Smooth muscle cell (in vitro differentiated cells): ENCODE measurements around the gene CTTNBP2NL. TPM values are rescaled to one million over a fixed set of nuclear protein-coding genes. Genes with fewer than 3 reads are reported as not detected.
"Not testable (repeated sequence)": the region's sequence is repeated elsewhere in the genome, so short reads cannot be mapped to it uniquely, and the experiment has no call there.

Source experiments
- DNase-seq: peaks from one replicate; lab custom pipeline; 2025; ENCODE audit not compliant: unreplicated experiment; lab: John Stamatoyannopoulos, UW
- H2AFZ ChIP-seq: fragments of 200-600 bp; sonication (generic); 2 replicates; pipeline ENCODE4 v1.6.0; 2016; ENCODE audit warnings: antibody characterized with exemption, low read depth, mild to moderate bottlenecking
- H3F3A ChIP-seq: fragments of 200-600 bp; sonication (generic); 2 replicates; pipeline ENCODE4 v1.6.0; 2017; ENCODE audit warnings: antibody characterized with exemption, low read depth
- H3K27ac ChIP-seq: fragments of 200-600 bp; sonication (generic); 2 replicates; pipeline ENCODE4 v1.5.1; 2016; ENCODE audit warnings: low read depth, mild to moderate bottlenecking
- H3K27me3 ChIP-seq: fragments of 200-600 bp; sonication (generic); 2 replicates; pipeline ENCODE4 v1.6.1; 2016; ENCODE audit warnings: low read depth, mild to moderate bottlenecking
- H3K36me3 ChIP-seq: fragments of 200-600 bp; sonication (generic); 2 replicates; pipeline ENCODE4 v1.5.1; 2016; ENCODE audit warnings: low read depth
- H3K4me1 ChIP-seq: fragments of 200-600 bp; sonication (generic); 2 replicates; pipeline ENCODE4 v1.5.1; 2016; ENCODE audit warnings: low read depth
- H3K4me2 ChIP-seq: fragments of 200-600 bp; sonication (generic); 2 replicates; pipeline ENCODE4 v1.6.0; 2016; ENCODE audit warnings: mild to moderate bottlenecking
- H3K4me3 ChIP-seq: fragments of 200-600 bp; sonication (generic); 2 replicates; pipeline ENCODE4 v1.5.1; 2016; ENCODE audit warnings: mild to moderate bottlenecking
- H3K79me2 ChIP-seq: fragments of 200-600 bp; sonication (generic); 2 replicates; pipeline ENCODE4 v1.6.0; 2016; ENCODE audit warnings: low read depth, mild to moderate bottlenecking
- H3K9ac ChIP-seq: fragments of 200-600 bp; sonication (generic); 2 replicates; pipeline ENCODE4 v1.6.0; 2016; ENCODE audit warnings: low read depth
- H3K9me3 ChIP-seq: fragments of 200-600 bp; sonication (generic); replicated peaks from 2 replicates; pipeline ENCODE4 v1.5.1; 2016; ENCODE audit warnings: low read depth
- H4K20me1 ChIP-seq: fragments of 200-600 bp; sonication (generic); 2 replicates; pipeline ENCODE4 v1.6.0; 2016; ENCODE audit warnings: low read depth
- WGBS: methylation state at CpG from one replicate; pipeline ENCODE4 v1.1.7; 2016; ENCODE audit warnings: low lambda C conversion rate; 5-methylcytosine and 5-hydroxymethylcytosine counted together
- polyA plus RNA-seq: library from polyadenylated mRNA; unstranded; fragments of >200 nt; fragmentation: Nextera tagmentation; extraction: Ambion mirVana; gene quantifications from 2 replicates; pipeline ENCODE4 v1.2.1, GENCODE V29; 2016
- total RNA-seq: library from RNA; depleted of rRNA; stranded (reverse); fragments of >200 nt; gene quantifications from 2 replicates; pipeline ENCODE4 v1.2.3, GENCODE V29; 2014
- TF ChIP-seq, protein P1 (sequence below): fragments of 200-600 bp; sonication (generic); IDR thresholded peaks from 2 replicates; pipeline ENCODE4 v1.5.1; 2017; ENCODE audit warnings: borderline replicate concordance, mild to moderate bottlenecking, antibody characterized with exemption; ENCODE audit not compliant: insufficient read depth, poor library complexity, severe bottlenecking

CTTNBP2NL gene
- total and polyA plus RNA-seq, 2 experiments from 2014 or later = 10.4 to 19.7 TPM

DNA sequence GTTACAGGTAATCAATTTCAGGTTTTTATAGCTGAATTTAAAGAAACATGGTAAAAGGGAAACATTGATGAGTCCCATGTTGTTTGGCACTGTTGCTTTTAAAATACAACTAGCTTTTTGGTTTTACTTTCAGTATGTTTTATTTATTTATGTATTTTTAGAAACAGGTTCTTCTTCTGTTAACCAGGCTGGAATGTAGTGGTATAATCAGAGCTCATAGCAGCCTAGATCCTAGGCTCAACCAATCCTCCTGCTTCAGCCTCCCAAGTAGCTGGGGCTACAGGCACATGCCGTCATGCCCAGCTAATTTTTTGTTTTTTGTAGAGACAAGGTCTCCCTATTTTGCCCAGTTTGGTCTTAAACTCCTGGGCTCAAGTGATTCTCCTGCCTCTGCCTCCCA, 50.4 kb downstream of the CTTNBP2NL start:
- Histone ChIP-seq H3K9ac (peak overlapping the region; percentile 69), H2AFZ (no peak overlapping the region), H3K9me3 (no peaks in the 10 kb centered on the region), H3K4me3 (no peak overlapping the region), H3K4me1 (peaks cover 27% of the 10 kb centered on the region), H3K27ac (peak overlapping the region; percentile 97), H4K20me1 (peaks cover 58% of the 10 kb centered on the region), H3K27me3 (no peaks in the 10 kb centered on the region), H3K79me2 (peaks cover 27% of the 10 kb centered on the region), H3K36me3 (peaks cover 4% of the 10 kb centered on the region), H3K4me2 (peak overlapping the region; percentile 76), H3F3A (peaks cover 18% of the 10 kb centered on the region)
- WGBS = 74% methylated on average over 1 of the region's 1 CpG
- TF ChIP-seq, protein P1, sequence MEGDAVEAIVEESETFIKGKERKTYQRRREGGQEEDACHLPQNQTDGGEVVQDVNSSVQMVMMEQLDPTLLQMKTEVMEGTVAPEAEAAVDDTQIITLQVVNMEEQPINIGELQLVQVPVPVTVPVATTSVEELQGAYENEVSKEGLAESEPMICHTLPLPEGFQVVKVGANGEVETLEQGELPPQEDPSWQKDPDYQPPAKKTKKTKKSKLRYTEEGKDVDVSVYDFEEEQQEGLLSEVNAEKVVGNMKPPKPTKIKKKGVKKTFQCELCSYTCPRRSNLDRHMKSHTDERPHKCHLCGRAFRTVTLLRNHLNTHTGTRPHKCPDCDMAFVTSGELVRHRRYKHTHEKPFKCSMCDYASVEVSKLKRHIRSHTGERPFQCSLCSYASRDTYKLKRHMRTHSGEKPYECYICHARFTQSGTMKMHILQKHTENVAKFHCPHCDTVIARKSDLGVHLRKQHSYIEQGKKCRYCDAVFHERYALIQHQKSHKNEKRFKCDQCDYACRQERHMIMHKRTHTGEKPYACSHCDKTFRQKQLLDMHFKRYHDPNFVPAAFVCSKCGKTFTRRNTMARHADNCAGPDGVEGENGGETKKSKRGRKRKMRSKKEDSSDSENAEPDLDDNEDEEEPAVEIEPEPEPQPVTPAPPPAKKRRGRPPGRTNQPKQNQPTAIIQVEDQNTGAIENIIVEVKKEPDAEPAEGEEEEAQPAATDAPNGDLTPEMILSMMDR = no peak
- DNase-seq = no peak

DNA sequence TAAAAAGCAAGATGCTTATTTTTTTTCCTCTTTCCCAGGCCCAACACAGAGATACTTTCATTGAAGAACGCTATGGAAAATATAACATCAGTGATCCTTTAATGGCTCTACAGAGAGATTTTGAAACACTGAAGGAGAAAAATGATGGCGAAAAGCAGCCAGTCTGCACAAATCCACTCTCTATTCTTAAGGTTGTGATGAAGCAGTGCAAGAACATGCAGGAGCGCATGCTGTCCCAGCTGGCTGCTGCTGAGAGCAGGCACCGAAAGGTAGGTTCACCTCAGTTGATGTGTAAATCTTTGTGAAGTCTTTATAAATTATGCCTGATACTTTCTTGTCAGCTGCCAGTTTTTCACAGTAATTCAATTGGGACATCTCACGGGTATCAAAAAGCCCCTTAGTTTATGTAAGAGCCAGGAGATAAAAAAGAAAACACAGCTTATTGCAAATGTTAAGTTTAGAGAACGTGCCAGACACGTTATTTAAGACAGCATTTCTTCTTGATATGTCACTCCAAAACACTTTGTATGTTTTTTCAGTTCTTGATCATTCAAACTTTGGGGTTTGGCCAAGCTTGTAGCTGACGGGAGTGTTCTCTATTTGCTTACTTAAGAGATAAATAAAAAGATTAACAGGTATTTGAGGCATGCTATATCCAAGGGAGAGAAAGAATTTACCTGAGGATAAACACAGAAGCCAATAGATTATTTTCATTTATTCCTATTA, 53.1 kb downstream of the CTTNBP2NL start:
- no peak overlapping the region for H3K9ac ChIP-seq
- no peak for DNase-seq
- peaks cover 73% of the 10 kb centered on the region for H4K20me1 ChIP-seq
- TF ChIP-seq, protein P1 = no peak
- H2AFZ ChIP-seq = no peak overlapping the region
- H3K36me3 ChIP-seq = peaks cover 4% of the 10 kb centered on the region
- H3K4me3 ChIP-seq = no peak overlapping the region
- H3K79me2 ChIP-seq = peaks cover 10% of the 10 kb centered on the region
- peaks cover 22% of the 10 kb centered on the region for H3K4me1 ChIP-seq
- no peak overlapping the region for H3K27ac ChIP-seq
- H3K9me3 ChIP-seq = no peaks in the 10 kb centered on the region
- no peak overlapping the region for H3K4me2 ChIP-seq
- WGBS = 91% methylated on average over 8 of the region's 8 CpGs
- no peaks in the 10 kb centered on the region for H3K27me3 ChIP-seq
- H3F3A ChIP-seq = peaks cover 14% of the 10 kb centered on the region

DNA sequence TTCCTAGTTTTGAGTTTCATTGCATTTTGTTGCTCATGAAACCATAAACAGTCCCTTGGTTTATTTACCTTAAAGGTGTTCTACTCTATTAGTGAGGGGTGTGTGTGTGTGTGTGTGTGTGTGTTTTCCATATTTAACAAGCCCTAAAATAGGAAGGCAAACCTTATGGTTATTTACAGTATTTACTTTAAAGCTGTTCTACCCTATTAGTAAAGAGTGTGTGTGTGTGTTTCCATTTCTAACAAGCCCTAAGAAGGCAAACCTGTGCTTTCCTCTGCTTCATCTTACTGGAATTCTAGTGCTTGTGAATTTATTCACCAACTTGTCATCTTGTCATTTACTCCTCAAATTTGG, 53.6 kb downstream of the CTTNBP2NL start:
- DNase-seq = no peak
- H3F3A ChIP-seq = peaks cover 13% of the 10 kb centered on the region
- H3K79me2 ChIP-seq = peaks cover 10% of the 10 kb centered on the region
- no peaks in the 10 kb centered on the region for H3K27me3 ChIP-seq
- no peak overlapping the region for H3K9ac ChIP-seq
- no peak overlapping the region for H3K27ac ChIP-seq
- no peak overlapping the region for H3K4me2 ChIP-seq
- no peak overlapping the region for H2AFZ ChIP-seq
- peaks cover 4% of the 10 kb centered on the region for H3K36me3 ChIP-seq
- TF ChIP-seq, protein P1 = no peak
- H3K9me3 ChIP-seq = no peaks in the 10 kb centered on the region
- H4K20me1 ChIP-seq = peaks cover 71% of the 10 kb centered on the region
- no peak overlapping the region for H3K4me3 ChIP-seq
- peaks cover 18% of the 10 kb centered on the region for H3K4me1 ChIP-seq

DNA sequence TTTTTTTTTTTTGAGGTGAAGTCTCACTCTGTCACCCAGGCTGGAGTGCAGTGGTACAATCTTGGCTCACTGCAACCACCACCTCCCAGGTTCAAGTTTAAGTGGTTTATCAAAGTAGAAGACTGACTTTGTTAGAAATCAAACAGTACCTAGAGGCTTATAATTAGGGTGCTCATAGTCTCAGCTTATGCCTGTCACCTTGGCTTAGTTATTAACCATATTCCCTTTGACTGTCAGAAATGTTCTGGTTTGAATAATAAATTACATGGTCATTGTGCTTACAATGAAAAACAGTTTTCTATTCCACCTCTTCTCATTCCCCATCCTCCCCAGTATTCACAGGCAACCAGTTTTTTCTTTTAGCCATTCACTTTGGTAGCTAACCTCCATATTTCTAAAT, 54.8 kb downstream of the CTTNBP2NL start:
- Histone ChIP-seq H2AFZ (no peak overlapping the region), H3K9me3 (no peaks in the 10 kb centered on the region)

DNA sequence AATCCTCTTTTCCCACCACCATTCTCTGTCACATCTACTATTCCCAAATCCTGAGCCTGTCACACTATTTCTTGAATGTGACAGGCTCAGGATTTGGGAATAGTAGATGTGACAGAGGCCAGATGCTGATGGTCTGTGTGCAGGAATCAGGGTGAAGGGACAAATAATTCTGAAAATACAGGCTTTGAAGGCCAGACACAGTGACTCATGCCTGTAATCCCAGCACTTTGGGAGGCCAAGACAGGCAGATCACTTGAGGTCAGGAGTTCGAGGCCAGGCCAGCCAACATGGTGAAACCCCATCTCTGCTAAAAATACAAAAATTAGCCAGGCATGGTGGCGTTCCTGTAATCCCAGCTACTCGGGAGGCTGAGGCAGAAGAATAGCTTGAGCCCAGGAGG, 55.3 kb downstream of the CTTNBP2NL start:
- not testable (repeated sequence) for H3K4me1 ChIP-seq, H3F3A ChIP-seq, H3K9me3 ChIP-seq, H3K27me3 ChIP-seq, H3K4me3 ChIP-seq, H2AFZ ChIP-seq, H3K4me2 ChIP-seq, DNase-seq, H3K36me3 ChIP-seq, H3K9ac ChIP-seq
- Histone ChIP-seq H4K20me1 (peaks cover 62% of the 10 kb centered on the region), H3K79me2 (peaks cover 10% of the 10 kb centered on the region), H3K27ac (peak overlapping the region; percentile 28)
- WGBS = 6% methylated on average over 3 of the region's 3 CpGs

More for the DNA sequence above, 54.8 kb downstream of the CTTNBP2NL start:
- peaks cover 6% of the 10 kb centered on the region for H3K4me1 ChIP-seq
- no peaks in the 10 kb centered on the region for H3K27me3 ChIP-seq
- H4K20me1 ChIP-seq = peaks cover 66% of the 10 kb centered on the region
- TF ChIP-seq, protein P1 = no peak
- H3F3A ChIP-seq = peaks cover 6% of the 10 kb centered on the region
- peak overlapping the region; percentile 28 for H3K27ac ChIP-seq
- H3K36me3 ChIP-seq = peaks cover 4% of the 10 kb centered on the region
- peaks cover 10% of the 10 kb centered on the region for H3K79me2 ChIP-seq
- H3K4me3 ChIP-seq = no peak overlapping the region
- DNase-seq = no peak
- no peak overlapping the region for H3K4me2 ChIP-seq
- H3K9ac ChIP-seq = no peak overlapping the region
